Mammary epithelial cell (primary cell): ENCODE measurements around the gene ST6GALNAC4.

Experiments
- EZH2 ChIP-seq: IDR thresholded peaks from 2 replicates; pipeline ENCODE4 v1.6.1; 2012; ENCODE audit warnings: low read length, inconsistent platforms, borderline replicate concordance
- TF ChIP-seq, protein P1 (sequence below), 2 donors: IDR thresholded peaks in 1 of 2; conservative IDR thresholded peaks in 1 of 2; 2 replicates each; pipeline ENCODE4 v1.5.1; 2011 to 2012; ENCODE audit warnings: inconsistent platforms in 2 of 2, low read length in 2 of 2, mild to moderate bottlenecking in 2 of 2, control low read depth in 1 of 2, low read depth in 1 of 2; ENCODE audit not compliant: insufficient read depth in 1 of 2; ENCODE audit errors: extremely low read depth in 1 of 2

DNA sequence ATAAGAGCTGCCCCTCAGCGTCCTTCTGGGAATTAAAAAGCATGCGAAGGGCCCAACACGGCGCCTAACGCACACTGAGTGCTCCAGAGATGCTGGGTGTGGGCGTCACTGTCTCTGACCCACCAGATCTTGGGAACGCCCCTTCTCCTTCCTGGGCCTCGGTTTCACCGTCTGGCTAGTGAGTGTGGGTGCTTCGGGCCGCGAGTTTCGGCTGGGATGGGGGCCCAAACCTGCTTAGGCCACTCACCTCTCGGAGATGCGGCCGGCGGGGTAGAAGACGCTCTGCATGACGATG lies 10.0 kb upstream of the ST6GALNAC4 start:
- TF ChIP-seq, protein P1, sequence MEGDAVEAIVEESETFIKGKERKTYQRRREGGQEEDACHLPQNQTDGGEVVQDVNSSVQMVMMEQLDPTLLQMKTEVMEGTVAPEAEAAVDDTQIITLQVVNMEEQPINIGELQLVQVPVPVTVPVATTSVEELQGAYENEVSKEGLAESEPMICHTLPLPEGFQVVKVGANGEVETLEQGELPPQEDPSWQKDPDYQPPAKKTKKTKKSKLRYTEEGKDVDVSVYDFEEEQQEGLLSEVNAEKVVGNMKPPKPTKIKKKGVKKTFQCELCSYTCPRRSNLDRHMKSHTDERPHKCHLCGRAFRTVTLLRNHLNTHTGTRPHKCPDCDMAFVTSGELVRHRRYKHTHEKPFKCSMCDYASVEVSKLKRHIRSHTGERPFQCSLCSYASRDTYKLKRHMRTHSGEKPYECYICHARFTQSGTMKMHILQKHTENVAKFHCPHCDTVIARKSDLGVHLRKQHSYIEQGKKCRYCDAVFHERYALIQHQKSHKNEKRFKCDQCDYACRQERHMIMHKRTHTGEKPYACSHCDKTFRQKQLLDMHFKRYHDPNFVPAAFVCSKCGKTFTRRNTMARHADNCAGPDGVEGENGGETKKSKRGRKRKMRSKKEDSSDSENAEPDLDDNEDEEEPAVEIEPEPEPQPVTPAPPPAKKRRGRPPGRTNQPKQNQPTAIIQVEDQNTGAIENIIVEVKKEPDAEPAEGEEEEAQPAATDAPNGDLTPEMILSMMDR (conservative IDR thresholded peaks at IDR 0.05 in 1 of 2, IDR thresholded peaks at IDR 0.05 in 1 of 2; ENCODE audit: extremely low read depth in 1 of 2, insufficient read depth in 1 of 2, low read depth in 1 of 2, low read length in 2 of 2), result no peak
- TF ChIP-seq EZH2, result no peak
